ENCODE results near the gene SYT12.

- TF ChIP-seq, protein P1, sequence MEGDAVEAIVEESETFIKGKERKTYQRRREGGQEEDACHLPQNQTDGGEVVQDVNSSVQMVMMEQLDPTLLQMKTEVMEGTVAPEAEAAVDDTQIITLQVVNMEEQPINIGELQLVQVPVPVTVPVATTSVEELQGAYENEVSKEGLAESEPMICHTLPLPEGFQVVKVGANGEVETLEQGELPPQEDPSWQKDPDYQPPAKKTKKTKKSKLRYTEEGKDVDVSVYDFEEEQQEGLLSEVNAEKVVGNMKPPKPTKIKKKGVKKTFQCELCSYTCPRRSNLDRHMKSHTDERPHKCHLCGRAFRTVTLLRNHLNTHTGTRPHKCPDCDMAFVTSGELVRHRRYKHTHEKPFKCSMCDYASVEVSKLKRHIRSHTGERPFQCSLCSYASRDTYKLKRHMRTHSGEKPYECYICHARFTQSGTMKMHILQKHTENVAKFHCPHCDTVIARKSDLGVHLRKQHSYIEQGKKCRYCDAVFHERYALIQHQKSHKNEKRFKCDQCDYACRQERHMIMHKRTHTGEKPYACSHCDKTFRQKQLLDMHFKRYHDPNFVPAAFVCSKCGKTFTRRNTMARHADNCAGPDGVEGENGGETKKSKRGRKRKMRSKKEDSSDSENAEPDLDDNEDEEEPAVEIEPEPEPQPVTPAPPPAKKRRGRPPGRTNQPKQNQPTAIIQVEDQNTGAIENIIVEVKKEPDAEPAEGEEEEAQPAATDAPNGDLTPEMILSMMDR (IDR thresholded peaks at IDR 0.05; ENCODE audit: poor library complexity, severe bottlenecking), result no peak
- no peak for TF ChIP-seq POLR2AphosphoS5 (IDR thresholded peaks at IDR 0.05)
- TF ChIP-seq EZH2 (IDR thresholded peaks at IDR 0.05; ENCODE audit: borderline replicate concordance, insufficient read depth, low read length, poor library complexity, severe bottlenecking), result no peak
These were observed 1.0 kb downstream of the SYT12 start for GRCh38 chr11:67023957-67024353.

All from neural cell (in vitro differentiated cells).